Lung (tissue), 16 donors: Measurements from ENCODE around the gene SLC37A4. TPM values are rescaled to one million over a fixed set of nuclear protein-coding genes. Genes with fewer than 3 reads are reported as not detected.

ENCODE experiments used
- ATAC-seq: fragments of 200-7000 bp; cut with Tn5 transposase; one replicate; pipeline ENCODE4 v1.9.1; 2020; ENCODE audit warnings: moderate number of reproducible peaks; ENCODE audit not compliant: insufficient read depth, low FRiP score
- DNase-seq, 3 donors: peaks; one replicate each; pipeline ENCODE4 v3.0.0-alpha.2; 2013 to 2017
- H3K27ac ChIP-seq, 2 donors: one replicate each; pipeline ENCODE4 v1.5.1; 2013; ENCODE audit warnings: mild to moderate bottlenecking in 2 of 2, moderate library complexity in 2 of 2, control low read depth in 1 of 2, inconsistent platforms in 1 of 2, low read depth in 1 of 2, low read length in 1 of 2
- H3K27me3 ChIP-seq, 3 donors: one replicate each; pipeline ENCODE4 v1.5.1; 2013; ENCODE audit warnings: low read length in 2 of 3; ENCODE audit not compliant: control insufficient read depth in 3 of 3, insufficient read depth in 3 of 3
- H3K36me3 ChIP-seq, 4 donors: one replicate each; pipeline ENCODE4 v1.5.1; 2013; ENCODE audit warnings: low read length in 4 of 4, mild to moderate bottlenecking in 1 of 4, moderate library complexity in 1 of 4; ENCODE audit not compliant: control insufficient read depth in 4 of 4, insufficient read depth in 4 of 4
- H3K4me1 ChIP-seq, 5 donors: one replicate each; pipeline ENCODE4 v1.5.1; 2013; ENCODE audit warnings: low read length in 5 of 5, mild to moderate bottlenecking in 2 of 5, moderate library complexity in 1 of 5; ENCODE audit not compliant: control insufficient read depth in 5 of 5, insufficient read depth in 5 of 5
- H3K4me3 ChIP-seq: one replicate; pipeline ENCODE4 v1.5.1; 2013; ENCODE audit warnings: mild to moderate bottlenecking, control low read depth, moderate library complexity
- H3K9ac ChIP-seq, 2 donors: one replicate each; pipeline ENCODE4 v1.5.1; 2013; ENCODE audit warnings: low read length in 2 of 2, control low read depth in 1 of 2; ENCODE audit not compliant: insufficient read depth in 1 of 2
- H3K9me3 ChIP-seq, 4 donors: one replicate each; pipeline ENCODE4 v1.5.1; 2013; ENCODE audit warnings: low read length in 3 of 4, mild to moderate bottlenecking in 1 of 4, moderate library complexity in 1 of 4; ENCODE audit not compliant: control insufficient read depth in 4 of 4, insufficient read depth in 3 of 4
- WGBS, 2 donors: extraction: QIAGEN DNeasy Blood & Tissue Kit; methylation state at CpG; one replicate each; pipeline ENCODE4 v1.1.7; 2013; 5-methylcytosine and 5-hydroxymethylcytosine counted together
- long read RNA-seq, 5 donors: transcript quantifications; one replicate each; lab custom pipeline, GENCODE V29; 2026
- polyA plus RNA-seq, 2 donors: library from polyadenylated mRNA; stranded (reverse); fragments of 200-250 nt; gene quantifications; one replicate each; pipeline ENCODE4 v1.2.1, GENCODE V29; 2013
- total RNA-seq, 2 donors: library from RNA; depleted of rRNA in 1 of 2; stranded (reverse); fragments of >200 nt in 1 of 2; gene quantifications; one replicate each; pipeline ENCODE4 v1.2.1, GENCODE V29; 2014 to 2021
- TF ChIP-seq, protein P1 (sequence below): IDR thresholded peaks from 2 replicates; pipeline ENCODE4 v1.5.1; 2012; ENCODE audit warnings: mild to moderate bottlenecking; ENCODE audit errors: control extremely low read depth, extremely low read depth
- donor health status: control.
- donor health status: control.
- donor health status: Bipolar disorder and iron deficiency.
- donor health status: healthy.
- donor health status: DM: yes; HTN: yes; CAD: no.

SLC37A4 gene
- total RNA-seq (10 to 100 TPM in 1 of 2 donors, 1 to 10 TPM in 1; 8.2 to 16.2 TPM), polyA plus RNA-seq (10 to 100 TPM; 13.5 to 13.6 TPM)
- long read RNA-seq, donor 1, partial matches to known transcripts: 148 of 155 reads
- long read RNA-seq, donor 1, other reads (novel, unspliced or antisense): 0 of 155 reads
- long read RNA-seq, donor 2: 0 reads
- long read RNA-seq, donor 3, partial matches to known transcripts: 0 of 1 reads
- long read RNA-seq, donor 3, other reads (novel, unspliced or antisense): 0 of 1 reads
- long read RNA-seq, donor 4, partial matches to known transcripts: 0 of 1 reads
- long read RNA-seq, donor 4, other reads (novel, unspliced or antisense): 0 of 1 reads
- long read RNA-seq, donor 5, partial matches to known transcripts: 0 of 6 reads
- long read RNA-seq, donor 5, other reads (novel, unspliced or antisense): 0 of 6 reads

DNA sequence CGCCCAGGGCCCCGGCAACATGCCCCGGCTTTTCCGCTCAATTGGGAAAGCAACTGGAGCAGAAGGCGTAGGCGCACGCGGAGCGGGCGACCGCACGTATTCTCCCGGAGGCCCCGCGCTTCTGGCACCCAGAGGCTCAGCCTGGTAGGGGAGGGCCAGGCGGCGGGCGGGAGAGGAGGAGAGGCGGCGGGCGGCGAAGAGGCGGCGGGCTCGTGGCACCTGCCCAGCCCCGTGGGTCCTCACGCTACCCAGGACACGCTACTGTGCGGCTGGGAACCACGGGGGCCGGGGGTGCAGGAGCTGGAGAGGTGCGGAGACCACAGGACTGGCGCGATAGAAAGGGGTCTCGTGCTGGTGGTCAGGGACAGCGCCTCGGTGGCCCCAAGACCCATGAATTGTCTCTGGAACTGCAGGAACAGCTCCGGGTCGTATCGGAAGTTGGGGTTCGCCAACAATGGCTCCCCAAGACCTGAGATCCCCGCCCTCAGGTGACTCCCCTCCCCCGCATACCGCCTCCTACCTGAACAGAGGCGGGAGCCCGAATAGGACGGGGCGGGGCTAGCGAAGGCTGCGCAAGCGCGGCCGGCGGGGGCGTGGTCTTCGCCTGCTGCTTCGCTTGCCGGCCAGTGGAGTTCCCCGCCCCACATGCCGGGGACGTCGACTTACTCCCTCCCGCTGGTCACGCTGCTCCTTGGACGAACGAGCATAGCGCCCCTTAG is at the start of gene SLC37A4:
TSS of gene SLC37A4 (minus strand) at position 549 of the 719 bp plus-strand sequence.
- Histone ChIP-seq H3K9ac (peak within 1 kb of the TSS; percentile 2 to 14), H3K9me3 (no peaks in the 10 kb centered on the region), H3K27ac (peak within 1 kb of the TSS; percentile 26 to 93), H3K27me3 (no peaks in the 10 kb centered on the region), H3K4me3 (peak within 1 kb of the TSS; percentile 76), H3K36me3 (peaks cover 0 to 5% (median 3%) of the 10 kb centered on the region in 4 donors), H3K4me1 (peaks cover 0 to 15% (median 6%) of the 10 kb centered on the region in 5 donors)
- WGBS, 2 donors: 0% methylated on average over 63 to 67 of the region's 67 CpGs
- TF ChIP-seq, protein P1, sequence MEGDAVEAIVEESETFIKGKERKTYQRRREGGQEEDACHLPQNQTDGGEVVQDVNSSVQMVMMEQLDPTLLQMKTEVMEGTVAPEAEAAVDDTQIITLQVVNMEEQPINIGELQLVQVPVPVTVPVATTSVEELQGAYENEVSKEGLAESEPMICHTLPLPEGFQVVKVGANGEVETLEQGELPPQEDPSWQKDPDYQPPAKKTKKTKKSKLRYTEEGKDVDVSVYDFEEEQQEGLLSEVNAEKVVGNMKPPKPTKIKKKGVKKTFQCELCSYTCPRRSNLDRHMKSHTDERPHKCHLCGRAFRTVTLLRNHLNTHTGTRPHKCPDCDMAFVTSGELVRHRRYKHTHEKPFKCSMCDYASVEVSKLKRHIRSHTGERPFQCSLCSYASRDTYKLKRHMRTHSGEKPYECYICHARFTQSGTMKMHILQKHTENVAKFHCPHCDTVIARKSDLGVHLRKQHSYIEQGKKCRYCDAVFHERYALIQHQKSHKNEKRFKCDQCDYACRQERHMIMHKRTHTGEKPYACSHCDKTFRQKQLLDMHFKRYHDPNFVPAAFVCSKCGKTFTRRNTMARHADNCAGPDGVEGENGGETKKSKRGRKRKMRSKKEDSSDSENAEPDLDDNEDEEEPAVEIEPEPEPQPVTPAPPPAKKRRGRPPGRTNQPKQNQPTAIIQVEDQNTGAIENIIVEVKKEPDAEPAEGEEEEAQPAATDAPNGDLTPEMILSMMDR: peak; percentile 93
- ATAC-seq (peak; percentile 97), DNase-seq (peak; percentile 95 to 97 (median 96))

DNA sequence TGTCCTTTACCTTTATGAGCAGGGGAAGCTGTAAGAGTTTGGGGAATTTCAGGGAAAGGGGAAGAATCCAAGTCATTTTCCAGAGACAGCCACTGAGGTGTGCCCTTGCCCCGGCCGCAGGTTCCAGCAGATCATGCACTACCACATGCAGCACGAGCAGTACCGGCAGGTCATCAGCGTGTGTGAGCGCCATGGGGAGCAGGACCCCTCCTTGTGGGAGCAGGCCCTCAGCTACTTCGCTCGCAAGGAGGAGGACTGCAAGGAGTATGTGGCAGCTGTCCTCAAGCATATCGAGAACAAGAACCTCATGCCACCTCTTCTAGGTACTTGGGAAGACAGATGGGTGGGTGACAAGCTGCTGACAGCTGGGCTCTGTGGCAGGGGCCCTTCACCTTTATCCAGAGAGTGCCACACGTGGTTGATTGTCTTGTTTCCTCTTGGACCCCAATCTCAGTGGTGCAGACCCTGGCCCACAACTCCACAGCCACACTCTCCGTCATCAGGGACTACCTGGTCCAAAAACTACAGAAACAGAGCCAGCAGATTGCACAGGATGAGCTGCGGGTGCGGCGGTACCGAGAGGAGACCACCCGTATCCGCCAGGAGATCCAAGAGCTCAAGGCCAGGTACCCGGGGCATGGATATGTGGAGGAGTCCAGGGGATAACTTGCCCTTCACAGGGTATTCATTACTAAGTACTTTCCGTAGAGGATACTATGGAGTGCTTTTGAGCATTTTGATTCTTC is 48.2 kb upstream of the SLC37A4 start:
- Histone ChIP-seq H3K4me1 (no peaks in the 10 kb centered on the region), H3K27me3 (no peaks in the 10 kb centered on the region), H3K36me3 (peaks cover 22 to 55% (median 28%) of the 10 kb centered on the region in 4 donors), H3K9ac (no peak overlapping the region), H3K9me3 (no peaks in the 10 kb centered on the region), H3K27ac (no peak overlapping the region), H3K4me3 (no peak overlapping the region)
- DNase-seq (no peak), ATAC-seq (no peak)
- TF ChIP-seq, protein P1: no peak
- 93 to 94% methylated on average over 19 of the region's 19 CpGs for WGBS, 2 donors

DNA sequence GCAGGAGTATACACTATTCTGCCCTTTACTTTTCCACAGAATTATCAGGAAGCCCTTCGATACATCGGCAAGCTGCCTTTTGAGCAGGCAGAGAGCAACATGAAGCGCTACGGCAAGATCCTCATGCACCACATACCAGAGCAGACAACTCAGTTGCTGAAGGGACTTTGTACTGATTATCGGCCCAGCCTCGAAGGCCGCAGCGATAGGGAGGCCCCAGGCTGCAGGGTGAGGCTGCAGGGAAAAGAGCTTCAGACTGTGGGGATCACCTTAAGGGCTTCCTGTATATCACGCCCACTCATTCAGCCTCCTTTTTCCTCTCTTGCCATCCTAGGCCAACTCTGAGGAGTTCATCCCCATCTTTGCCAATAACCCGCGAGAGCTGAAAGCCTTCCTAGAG is 47.2 kb upstream of the SLC37A4 start:
- 95 to 98% methylated on average over 11 of the region's 11 CpGs for WGBS, 2 donors
- no peak overlapping the region for H3K4me3 ChIP-seq
- H3K27me3 ChIP-seq: no peaks in the 10 kb centered on the region
- H3K9ac ChIP-seq: no peak overlapping the region
- peaks cover 0 to 2% (median 0%) of the 10 kb centered on the region in 4 donors for H3K9me3 ChIP-seq
- DNase-seq: no peak
- TF ChIP-seq, protein P1: no peak
- H3K27ac ChIP-seq: no peak overlapping the region
- H3K4me1 ChIP-seq: no peaks in the 10 kb centered on the region
- ATAC-seq: no peak
- H3K36me3 ChIP-seq: peaks cover 28 to 64% (median 35%) of the 10 kb centered on the region in 4 donors
